GM13976 (cell line): Measurements from ENCODE around the gene CACNB2.
"Not testable (repeated sequence)": the region's sequence is repeated elsewhere in the genome, so short reads cannot be mapped to it uniquely, and the experiment has no call there.

ENCODE experiments used
- DNase-seq: peaks from one replicate; pipeline ENCODE4 v3.0.0; 2012; ENCODE audit warnings: low spot score
- in situ Hi-C: fragments of 300-500 bp; cut with MboI; formaldehyde crosslinking; loops from one replicate; pipeline ENCODE4 v1.12.0; 2022; ENCODE audit warnings: low sequenced_read_pairs, mixed read lengths, inconsistent platforms; ENCODE audit not compliant: unreplicated experiment
- TF ChIP-seq, protein P1 (sequence below): IDR thresholded peaks from 2 replicates; pipeline ENCODE4 v1.5.1; 2012; ENCODE audit warnings: borderline replicate concordance, mild to moderate bottlenecking; ENCODE audit not compliant: insufficient read depth; ENCODE audit errors: extremely low read depth, missing control alignments, control extremely low read depth

CACNB2 gene

GRCh38 chr10:18202680-18203460, 62.6 kb downstream of the CACNB2 start:
- TF ChIP-seq, protein P1, sequence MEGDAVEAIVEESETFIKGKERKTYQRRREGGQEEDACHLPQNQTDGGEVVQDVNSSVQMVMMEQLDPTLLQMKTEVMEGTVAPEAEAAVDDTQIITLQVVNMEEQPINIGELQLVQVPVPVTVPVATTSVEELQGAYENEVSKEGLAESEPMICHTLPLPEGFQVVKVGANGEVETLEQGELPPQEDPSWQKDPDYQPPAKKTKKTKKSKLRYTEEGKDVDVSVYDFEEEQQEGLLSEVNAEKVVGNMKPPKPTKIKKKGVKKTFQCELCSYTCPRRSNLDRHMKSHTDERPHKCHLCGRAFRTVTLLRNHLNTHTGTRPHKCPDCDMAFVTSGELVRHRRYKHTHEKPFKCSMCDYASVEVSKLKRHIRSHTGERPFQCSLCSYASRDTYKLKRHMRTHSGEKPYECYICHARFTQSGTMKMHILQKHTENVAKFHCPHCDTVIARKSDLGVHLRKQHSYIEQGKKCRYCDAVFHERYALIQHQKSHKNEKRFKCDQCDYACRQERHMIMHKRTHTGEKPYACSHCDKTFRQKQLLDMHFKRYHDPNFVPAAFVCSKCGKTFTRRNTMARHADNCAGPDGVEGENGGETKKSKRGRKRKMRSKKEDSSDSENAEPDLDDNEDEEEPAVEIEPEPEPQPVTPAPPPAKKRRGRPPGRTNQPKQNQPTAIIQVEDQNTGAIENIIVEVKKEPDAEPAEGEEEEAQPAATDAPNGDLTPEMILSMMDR = no peak
- no peak for DNase-seq
- in situ Hi-C loops = no loop called here

DNA sequence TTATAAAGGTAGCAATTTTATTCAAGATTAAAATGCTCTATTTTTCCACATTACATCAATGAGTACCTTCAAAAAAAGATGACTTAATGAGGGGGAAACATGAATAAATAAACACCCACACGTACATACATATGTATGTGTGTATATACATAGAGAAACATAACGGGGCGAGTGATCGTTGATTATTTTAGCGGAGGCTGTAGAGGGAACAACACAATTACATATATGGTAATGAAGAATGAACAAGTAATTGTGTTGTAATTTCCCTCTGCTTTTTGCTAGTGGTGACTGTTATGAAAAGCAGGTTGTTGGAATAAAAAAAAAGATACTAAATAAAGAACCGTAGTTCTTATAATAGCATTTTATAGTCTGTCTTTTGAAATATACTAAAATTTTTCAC, 63.2 kb downstream of the CACNB2 start:
- DNase-seq = no peak
- TF ChIP-seq, protein P1 = no peak
- in situ Hi-C loops = no loop called here

- TF ChIP-seq, protein P1 = no peak
- in situ Hi-C loops = no loop called here
- DNase-seq = no peak
Observed at GRCh38 chr10:18204039-18204835, 64.0 kb downstream of the CACNB2 start.

DNA sequence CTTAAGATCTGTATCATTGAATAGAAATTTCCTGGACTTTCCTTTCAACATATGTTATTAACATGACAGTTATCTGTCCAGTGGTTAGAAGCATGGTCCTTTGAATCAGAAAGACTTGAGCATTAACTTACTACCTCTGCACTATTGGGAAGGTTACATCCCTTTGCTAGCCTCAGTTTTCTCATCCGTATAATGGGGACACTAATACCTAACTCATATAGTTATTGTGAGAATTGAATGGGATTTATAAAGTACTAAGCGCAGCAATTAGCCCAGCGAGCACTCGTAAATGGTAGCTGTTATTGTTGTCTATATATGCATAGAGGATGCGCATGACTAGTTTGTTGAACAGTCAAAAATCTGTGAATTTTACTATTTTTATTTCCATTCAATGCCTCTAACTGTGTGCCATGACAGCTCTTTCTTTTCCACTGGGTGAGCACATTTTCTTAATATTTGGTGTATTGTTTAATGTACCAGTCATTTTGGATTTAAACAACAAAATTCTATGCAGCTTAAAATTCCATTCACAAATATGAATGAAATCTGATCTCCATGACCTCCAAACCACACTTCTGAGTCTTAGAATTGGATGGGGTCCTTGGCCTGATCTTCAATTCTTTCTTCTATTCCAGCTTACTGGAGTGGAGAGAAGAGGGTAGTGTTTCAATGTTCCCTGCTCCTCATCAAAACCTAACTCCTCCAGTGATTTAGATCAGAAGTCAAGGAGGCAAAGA, 65.0 kb downstream of the CACNB2 start:
- in situ Hi-C loops = no loop called here
- no peak for DNase-seq
- TF ChIP-seq, protein P1 = no peak

- in situ Hi-C loops, DNase-seq: not testable (repeated sequence)
Observed at GRCh38 chr10:18208186-18208585, 68.0 kb downstream of the CACNB2 start.

- in situ Hi-C loops = no loop called here
Observed at GRCh38 chr10:18209241-18209640, 69.0 kb downstream of the CACNB2 start.

More at GRCh38 chr10:18209241-18209640, 69.0 kb downstream of the CACNB2 start:
- DNase-seq = no peak
- TF ChIP-seq, protein P1 = no peak
